Esophagus muscularis mucosa (tissue), 4 donors: ENCODE data around the gene PTPA. TPM values are rescaled to one million over a fixed set of nuclear protein-coding genes. Genes with fewer than 3 reads are reported as not detected.

Experiments used
- DNase-seq: peaks from one replicate; pipeline ENCODE4 v3.0.0-alpha.2; 2017; ENCODE audit errors: extremely low spot score
- H3K27ac ChIP-seq, 4 donors: fragments of 200-600 bp; sonication (generic); replicated peaks in 1 of 4; 1 replicate in 3 of 4; 2 replicates in 1 of 4; pipeline ENCODE4 v1.5.1; 2016 to 2019; ENCODE audit warnings: mild to moderate bottlenecking in 1 of 4
- H3K27me3 ChIP-seq, 4 donors: fragments of 200-600 bp; sonication (generic); one replicate each; pipeline versions ENCODE4 v1.5.1 to v1.6.0; 2016 to 2019
- H3K36me3 ChIP-seq, 4 donors: fragments of 200-600 bp; sonication (generic); one replicate each; pipeline ENCODE4 v1.5.1; 2016 to 2019
- H3K4me1 ChIP-seq, 4 donors: fragments of 200-600 bp; sonication (generic); one replicate each; pipeline ENCODE4 v1.5.1; 2016 to 2019
- H3K4me3 ChIP-seq, 4 donors: fragments of 200-600 bp; sonication (generic); 1 replicate in 2 of 4; 2 replicates in 2 of 4; pipeline ENCODE4 v1.5.1; 2016 to 2019; ENCODE audit warnings: mild to moderate bottlenecking in 4 of 4, moderate library complexity in 1 of 4
- H3K9me3 ChIP-seq, 4 donors: fragments of 200-600 bp; sonication (generic); 1 replicate in 3 of 4; 2 replicates in 1 of 4; pipeline ENCODE4 v1.5.1; 2016 to 2019
- CTCF ChIP-seq, 3 experiments: fragments of 200-600 bp in 2 of 3; fragments of 450-650 bp in 1 of 3; sonication (generic) in 2 of 3; IDR thresholded peaks; one replicate each; pipeline ENCODE4 v1.5.1; 2017 to 2019; ENCODE audit warnings: antibody characterized with exemption in 3 of 3, mild to moderate bottlenecking in 2 of 3, moderate library complexity in 1 of 3
- EP300 ChIP-seq: sonication (generic); formaldehyde crosslinking; IDR thresholded peaks from one replicate; pipeline ENCODE4 v1.6.1; 2017; ENCODE audit warnings: antibody characterized with exemption
- POLR2A ChIP-seq: fragments of 450-650 bp; IDR thresholded peaks from one replicate; pipeline ENCODE4 v1.6.1; 2017; ENCODE audit warnings: antibody characterized with exemption, moderate library complexity, mild to moderate bottlenecking, low read depth
- POLR2AphosphoS5 ChIP-seq, 2 donors: sonication (generic); formaldehyde crosslinking; IDR thresholded peaks; one replicate each; pipeline ENCODE4 v1.6.1; 2017; ENCODE audit warnings: antibody characterized with exemption in 2 of 2
- WGBS: methylation state at CpG from one replicate; pipeline ENCODE4 v1.1.5; 2018; 5-methylcytosine and 5-hydroxymethylcytosine counted together
- intact Hi-C: fragments of 100-400 bp; cut with DNase I; formaldehyde crosslinking; loops from one replicate; pipeline ENCODE4 v1.15.1; 2023
- total RNA-seq, 4 donors: library from RNA; depleted of rRNA; stranded (reverse); fragments of >200 nt; gene quantifications; one replicate each; pipeline versions ENCODE4 v1.1.0 to v1.2.1, GENCODE V29; 2016

The PTPA gene
- total RNA-seq, 4 donors from 2014 or later: 57.7 to 91.9 (median 77.4) TPM

GRCh38 chr9:129131300-129132145, 20.3 kb downstream of the PTPA start:
- intact Hi-C loops: loop anchor here (5.0 kb wide), 1 partner anchor 656 kb away; no protein-coding TSS in a partner anchor
- TF ChIP-seq CTCF (IDR thresholded peaks at IDR 0.05) (peak; percentile 98 to 100 (median 99)), EP300 (no peak), POLR2AphosphoS5 (IDR thresholded peaks at IDR 0.05) (peak in 1 of 2 donors; percentile 66)
- Histone ChIP-seq H3K9me3 (no peaks in the 10 kb centered on the region), H3K36me3 (peaks cover 10 to 86% (median 77%) of the 10 kb centered on the region in 4 donors), H3K27me3 (no peaks in the 10 kb centered on the region), H3K4me3 (no peak overlapping the region), H3K27ac (peak overlapping the region in 3 of 4 donors; percentile 2 to 31 (median 11)), H3K4me1 (peaks cover 8 to 19% (median 12%) of the 10 kb centered on the region in 4 donors)
- no peak for DNase-seq
- WGBS: 41% methylated on average over 13 of the region's 13 CpGs

- Histone ChIP-seq H3K27me3 (no peaks in the 10 kb centered on the region), H3K27ac (no peak overlapping the region), H3K9me3 (no peaks in the 10 kb centered on the region), H3K4me3 (no peak overlapping the region), H3K4me1 (peaks cover 10 to 22% (median 20%) of the 10 kb centered on the region in 4 donors), H3K36me3 (peaks cover 6 to 88% (median 77%) of the 10 kb centered on the region in 4 donors)
- intact Hi-C loops: loop anchor here (5.0 kb wide), 1 partner anchor 654 kb away; no protein-coding TSS in a partner anchor
- TF ChIP-seq EP300: no peak
- no peak for TF ChIP-seq POLR2AphosphoS5 (IDR thresholded peaks at IDR 0.05)
- TF ChIP-seq CTCF (IDR thresholded peaks at IDR 0.05): no peak
- TF ChIP-seq POLR2A: no peak
- DNase-seq: no peak
- WGBS: 84% methylated on average over 4 of the region's 4 CpGs
Measured at GRCh38 chr9:129133082-129133481, 21.9 kb downstream of the PTPA start.

DNA sequence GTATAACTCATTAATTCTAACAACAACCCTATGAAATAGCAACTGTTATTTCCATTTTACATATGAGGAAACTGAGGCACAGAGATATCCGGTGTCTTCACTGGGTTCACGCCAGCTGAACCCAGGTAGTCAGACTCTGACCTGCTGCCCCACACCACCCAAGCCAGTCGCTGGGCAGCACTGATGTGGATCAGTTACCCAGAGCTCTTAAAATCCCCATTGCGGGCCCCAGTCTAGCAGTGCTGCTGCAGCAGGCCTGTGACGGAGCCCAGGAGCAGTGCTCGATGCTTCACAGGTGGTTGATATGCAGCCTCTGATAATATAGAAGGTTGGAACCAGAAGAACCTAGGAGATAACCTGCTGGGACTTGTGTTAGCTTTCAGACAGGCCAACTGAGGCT, 24.3 kb downstream of the PTPA start:
- H3K9me3 ChIP-seq: no peaks in the 10 kb centered on the region
- peaks cover 28 to 44% (median 42%) of the 10 kb centered on the region in 4 donors for H3K4me1 ChIP-seq
- 90% methylated on average over 5 of the region's 6 CpGs for WGBS
- DNase-seq: no peak
- no peak for TF ChIP-seq POLR2AphosphoS5 (IDR thresholded peaks at IDR 0.05)
- no peak for TF ChIP-seq POLR2A
- no peak for TF ChIP-seq CTCF (IDR thresholded peaks at IDR 0.05)
- TF ChIP-seq EP300: no peak
- no peaks in the 10 kb centered on the region for H3K27me3 ChIP-seq
- peaks cover 6 to 66% (median 59%) of the 10 kb centered on the region in 4 donors for H3K36me3 ChIP-seq
- intact Hi-C loops: no loop called here
- no peak overlapping the region for H3K27ac ChIP-seq
- H3K4me3 ChIP-seq: no peak overlapping the region

DNA sequence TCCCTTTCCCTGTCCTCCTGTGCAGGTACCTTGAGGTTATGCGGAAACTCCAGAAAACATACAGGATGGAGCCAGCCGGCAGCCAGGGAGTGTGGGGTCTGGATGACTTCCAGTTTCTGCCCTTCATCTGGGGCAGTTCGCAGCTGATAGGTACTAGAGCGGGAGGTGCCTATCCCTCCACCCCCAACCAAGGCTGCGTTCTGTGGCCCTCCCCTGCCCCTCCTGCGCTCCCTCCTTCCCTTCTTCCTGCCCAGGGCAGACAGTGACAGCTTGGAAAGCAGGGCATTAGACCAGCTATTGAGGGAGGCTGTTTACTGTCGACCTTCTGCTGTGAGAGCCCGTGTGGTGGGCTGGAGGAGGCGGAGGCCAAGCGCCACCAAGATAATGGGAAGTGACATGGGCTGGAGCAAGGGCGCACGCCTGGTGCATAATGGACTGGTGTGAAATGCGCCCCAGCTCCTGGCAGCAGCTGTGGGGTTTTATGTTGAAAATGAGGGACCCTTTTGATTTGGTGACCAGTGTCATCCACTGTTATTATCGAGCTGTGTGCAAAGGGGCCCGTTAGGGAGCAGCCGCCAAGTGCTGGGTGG, 25.3 kb downstream of the PTPA start:
- WGBS: 83% methylated on average over 16 of the region's 16 CpGs
- intact Hi-C loops: no loop called here
- no peak for DNase-seq

More for the DNA sequence above, 25.3 kb downstream of the PTPA start:
- TF ChIP-seq CTCF (IDR thresholded peaks at IDR 0.05): no peak
- no peak for TF ChIP-seq POLR2AphosphoS5 (IDR thresholded peaks at IDR 0.05)
- no peak for TF ChIP-seq EP300
- no peak for TF ChIP-seq POLR2A
- Histone ChIP-seq H3K27me3 (no peaks in the 10 kb centered on the region), H3K36me3 (peaks cover 6 to 55% (median 49%) of the 10 kb centered on the region in 4 donors), H3K4me1 (peaks cover 37 to 50% (median 49%) of the 10 kb centered on the region in 4 donors), H3K9me3 (no peaks in the 10 kb centered on the region), H3K27ac (peak overlapping the region in 3 of 4 donors; percentile 93 to 99 (median 98)), H3K4me3 (no peak overlapping the region)
